HPDE6-E6E7 (cell line): ENCODE results near the gene ARTN.
A peak's percentile ranks its signal among the peaks of the same experiment; 100 is the strongest.

ENCODE experiments used
- DNase-seq: peaks from one replicate; pipeline ENCODE4 v3.0.0; 2011; ENCODE audit warnings: missing footprints; ENCODE audit errors: extremely low spot score

ARTN gene

DNA sequence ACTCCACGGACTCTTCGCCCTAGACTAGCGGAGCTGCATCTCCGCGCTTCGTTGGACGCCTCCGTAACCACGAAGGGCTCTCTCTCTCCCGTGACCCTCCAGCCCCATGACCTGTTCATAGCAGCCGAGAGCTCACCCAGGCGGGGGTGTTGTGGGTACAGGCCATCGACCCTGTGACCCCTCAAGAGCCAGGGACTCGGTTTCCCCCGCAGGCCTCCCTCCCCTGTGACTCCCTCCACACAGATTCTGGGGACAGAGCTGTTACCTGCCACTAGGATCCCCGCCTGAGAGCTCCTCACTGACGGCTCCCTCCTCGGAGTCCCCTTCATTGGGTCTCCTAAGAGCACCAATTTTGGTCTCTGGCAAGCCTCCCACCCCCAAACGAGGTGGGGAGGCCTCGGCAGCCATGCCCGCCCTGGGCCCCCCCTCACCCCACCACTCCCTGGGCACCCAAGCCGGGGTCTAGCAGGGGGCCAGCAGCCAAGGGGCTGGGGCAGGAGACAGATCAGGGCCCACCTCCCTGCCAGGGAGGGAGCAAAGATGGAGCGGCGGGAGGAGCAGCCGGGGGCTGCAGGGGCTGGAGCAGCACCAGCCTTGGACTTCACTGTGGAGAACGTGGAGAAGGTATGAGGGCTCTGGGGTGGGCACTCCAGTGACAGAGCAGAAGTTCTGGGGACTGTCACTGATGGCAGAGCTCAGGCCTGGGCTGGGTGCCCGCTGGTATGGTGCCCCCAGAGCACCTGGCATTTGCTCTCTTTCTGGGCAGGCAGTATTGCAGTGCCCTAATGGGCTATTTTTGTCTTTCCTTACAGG lies 13.7 kb downstream of the ARTN start:
- no peak for DNase-seq

DNA sequence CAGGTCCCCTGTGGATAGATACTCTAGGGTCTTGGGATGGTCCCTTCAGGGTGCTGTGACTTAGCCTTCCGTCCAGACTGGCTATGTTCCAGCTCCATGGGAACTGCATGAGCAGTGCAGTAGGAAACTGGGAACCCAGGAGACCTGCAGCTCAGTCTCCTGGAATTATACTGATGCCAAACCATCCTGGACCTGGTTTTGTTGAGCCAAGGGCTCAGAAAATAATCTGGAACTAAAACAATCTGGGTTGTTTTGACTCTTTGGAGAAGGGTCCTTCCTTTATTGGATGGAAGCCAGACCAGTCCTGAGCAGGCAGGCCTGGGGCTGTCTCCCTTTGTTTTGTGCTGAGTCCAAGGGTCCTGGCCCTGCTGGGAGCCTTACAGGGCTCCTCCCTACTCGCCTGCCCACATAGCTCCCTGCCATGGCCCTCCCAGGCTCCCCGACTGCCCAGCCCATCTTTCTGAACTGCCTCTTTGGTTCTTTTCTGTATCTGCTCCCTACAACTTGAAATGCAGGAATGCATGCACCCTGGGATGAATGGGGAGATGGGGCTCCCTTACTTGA lies 14.4 kb downstream of the ARTN start:
- no peak for DNase-seq

DNA sequence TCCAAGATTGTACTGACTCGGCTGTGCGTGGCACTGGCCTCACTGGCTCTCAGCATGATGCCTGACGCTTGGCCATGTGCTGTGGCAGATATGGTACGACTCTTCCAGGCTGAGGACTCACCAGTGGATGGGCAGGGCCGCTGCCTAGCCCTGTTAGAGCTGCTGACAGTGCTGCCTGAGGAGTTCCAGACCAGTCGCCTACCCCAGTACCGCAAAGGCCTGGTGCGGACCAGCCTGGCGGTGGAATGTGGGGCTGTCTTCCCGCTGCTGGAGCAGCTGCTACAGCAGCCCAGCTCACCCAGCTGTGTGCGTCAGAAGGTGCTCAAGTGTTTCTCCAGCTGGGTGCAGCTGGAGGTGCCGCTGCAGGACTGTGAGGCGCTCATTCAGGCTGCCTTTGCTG lies 16.1 kb downstream of the ARTN start:
- DNase-seq = no peak

DNA sequence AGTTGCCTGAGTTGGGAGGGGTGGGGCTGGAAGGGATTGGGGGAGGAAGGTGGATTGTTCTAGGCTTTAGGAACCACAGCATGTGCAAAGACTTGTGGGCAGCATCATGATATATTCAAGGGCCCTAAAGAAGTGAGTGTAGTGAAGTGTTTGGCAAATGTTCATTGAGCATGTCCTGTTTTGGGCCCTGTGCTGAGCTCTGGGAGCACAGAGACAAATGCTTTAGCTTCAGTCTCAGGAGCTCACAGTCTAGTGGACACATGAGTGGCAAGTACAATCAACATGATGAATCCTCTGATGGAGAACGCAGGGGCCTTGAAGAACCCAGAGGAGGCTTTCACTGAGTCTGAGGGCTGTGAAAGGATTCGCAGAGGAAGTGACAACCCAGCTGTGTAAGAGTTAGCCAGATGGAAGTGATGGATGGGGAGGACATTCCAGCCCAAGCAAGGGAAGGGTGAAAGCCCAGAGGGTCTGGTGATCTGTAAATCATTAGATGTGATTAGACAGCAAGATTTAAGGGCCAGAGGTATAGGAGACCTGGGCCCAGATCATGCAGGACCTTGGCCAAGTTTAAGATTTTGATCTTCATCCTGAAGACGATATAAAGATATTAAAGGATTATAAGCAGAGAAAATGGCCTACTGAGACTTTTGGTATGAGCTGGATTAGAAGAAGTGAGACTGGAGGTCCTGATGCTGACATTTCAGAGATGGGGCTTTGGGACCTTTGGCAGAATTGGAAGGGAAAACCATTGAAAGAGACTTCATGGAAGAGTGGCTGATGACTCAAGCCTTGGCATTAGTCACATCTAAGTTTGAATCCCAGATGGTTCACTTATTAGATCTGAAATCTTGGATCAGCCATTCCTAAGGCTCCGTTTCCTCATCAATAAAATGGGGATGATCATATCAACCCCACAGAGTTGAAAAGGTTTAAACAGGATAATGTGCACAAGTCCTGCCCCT lies 17.7 kb downstream of the ARTN start:
- no peak for DNase-seq

DNA sequence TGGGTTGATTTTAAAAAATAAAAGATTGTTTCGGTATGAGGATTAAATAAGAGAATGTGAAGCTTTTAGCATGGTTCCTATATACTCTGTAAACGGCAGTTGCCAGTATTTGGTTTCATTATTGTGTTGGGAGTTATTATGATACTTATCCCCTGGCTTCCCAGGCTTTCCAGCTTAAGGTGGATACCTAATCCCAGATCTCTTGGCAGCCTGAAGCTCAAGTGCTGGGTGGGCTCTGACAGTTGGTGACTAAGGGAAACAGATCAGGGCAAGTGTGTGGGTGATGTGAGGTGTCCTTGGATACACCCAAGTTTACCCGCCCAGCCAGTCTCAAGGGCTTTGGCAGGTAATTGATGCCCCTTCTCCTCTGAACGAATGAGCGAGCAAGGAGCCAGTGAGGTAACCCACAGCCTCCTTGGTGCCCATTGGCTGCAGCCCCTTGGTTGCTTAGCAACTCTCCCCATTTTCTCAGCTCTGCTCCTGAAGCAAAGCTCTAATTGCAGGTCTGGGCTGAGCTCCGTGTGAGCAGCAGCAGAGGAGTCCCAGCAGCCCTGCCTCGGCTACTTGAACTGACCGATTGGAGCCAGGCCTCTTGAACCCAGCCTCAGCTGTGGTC lies 19.2 kb downstream of the ARTN start:
- no peak for DNase-seq

DNA sequence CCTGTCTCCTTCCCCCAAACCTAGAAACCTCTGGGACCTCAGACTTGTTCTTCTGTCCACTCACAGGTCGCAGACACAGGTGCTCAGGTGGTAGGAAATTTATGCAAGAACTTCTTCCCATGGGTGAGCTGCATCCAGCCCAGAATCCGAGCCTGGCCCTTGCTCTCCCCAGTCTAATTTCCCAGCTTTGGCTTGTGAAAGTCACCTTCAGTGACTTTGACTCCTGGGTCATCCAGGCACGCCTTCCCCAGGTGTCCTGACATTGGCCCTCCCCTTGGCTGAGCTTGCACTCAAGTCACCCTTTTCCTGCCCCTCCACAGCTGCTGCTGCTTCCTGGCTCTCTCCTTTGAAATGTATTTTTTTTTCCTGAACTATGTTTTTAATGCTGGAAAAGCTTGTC lies 19.8 kb downstream of the ARTN start:
- no peak for DNase-seq

DNA sequence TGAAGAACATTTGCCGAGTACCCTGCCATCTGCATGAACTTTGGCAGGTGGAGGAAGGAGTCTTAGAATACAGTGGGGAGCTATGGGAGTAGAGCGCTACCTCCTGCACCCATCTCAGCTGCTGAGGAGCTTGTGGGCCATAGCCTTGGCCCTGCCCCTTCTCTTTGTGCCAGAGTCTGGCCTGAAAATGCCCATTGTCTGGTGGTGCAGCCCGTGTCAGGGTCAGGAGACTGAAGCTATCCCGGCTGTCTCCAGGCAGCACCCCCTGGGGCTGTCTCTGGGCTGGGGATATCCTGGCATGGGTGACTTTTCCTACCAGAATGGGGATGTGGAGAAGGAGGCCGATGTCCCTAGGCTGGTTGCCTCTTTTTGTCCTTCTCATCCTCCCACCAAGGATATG lies 20.4 kb downstream of the ARTN start:
- DNase-seq = no peak

DNA sequence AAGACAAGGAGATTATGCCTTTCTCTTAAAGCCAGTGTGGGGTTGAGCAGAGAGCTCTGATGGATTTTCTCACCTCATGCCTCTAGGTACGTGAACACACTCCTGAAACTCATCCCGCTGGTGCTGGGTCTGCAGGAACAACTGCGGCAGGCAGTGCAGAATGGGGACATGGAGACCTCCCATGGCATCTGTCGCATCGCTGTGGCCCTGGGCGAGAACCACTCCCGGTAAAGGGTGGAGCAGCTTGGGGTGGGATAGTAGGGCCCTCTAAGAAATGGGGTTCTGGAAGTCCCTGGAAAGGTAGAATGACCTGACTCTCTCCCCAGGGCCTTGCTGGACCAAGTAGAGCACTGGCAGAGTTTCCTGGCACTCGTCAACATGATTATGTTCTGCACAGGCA lies 22.6 kb downstream of the ARTN start:
- no peak for DNase-seq

DNA sequence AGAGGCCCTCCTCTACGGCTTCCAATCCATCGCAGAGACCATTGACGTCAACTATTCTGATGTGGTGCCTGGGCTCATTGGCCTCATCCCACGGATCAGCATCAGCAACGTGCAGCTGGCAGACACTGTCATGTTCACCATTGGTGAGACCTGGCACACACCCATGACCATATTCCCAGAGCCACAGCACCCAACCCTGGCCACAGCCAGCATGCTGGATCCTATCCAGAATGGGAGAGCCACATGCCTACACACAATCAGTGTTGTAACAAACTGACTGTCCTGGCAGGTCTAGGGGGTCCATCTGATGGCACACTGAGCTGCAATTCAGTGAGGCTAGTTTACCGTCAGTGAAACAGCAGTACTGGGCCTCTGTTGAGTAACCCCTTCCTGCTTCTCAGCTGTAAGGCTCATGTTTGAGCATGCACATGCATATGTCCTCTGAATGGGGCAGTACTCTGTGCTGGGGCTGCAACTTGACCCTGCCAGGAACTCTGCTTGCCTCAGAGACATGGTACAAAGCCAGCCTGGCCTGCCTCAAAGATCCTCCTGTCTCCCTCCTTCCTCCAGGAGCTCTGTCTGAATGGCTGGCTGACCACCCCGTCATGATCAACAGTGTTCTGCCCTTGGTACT lies 23.9 kb downstream of the ARTN start:
- DNase-seq = no peak

DNA sequence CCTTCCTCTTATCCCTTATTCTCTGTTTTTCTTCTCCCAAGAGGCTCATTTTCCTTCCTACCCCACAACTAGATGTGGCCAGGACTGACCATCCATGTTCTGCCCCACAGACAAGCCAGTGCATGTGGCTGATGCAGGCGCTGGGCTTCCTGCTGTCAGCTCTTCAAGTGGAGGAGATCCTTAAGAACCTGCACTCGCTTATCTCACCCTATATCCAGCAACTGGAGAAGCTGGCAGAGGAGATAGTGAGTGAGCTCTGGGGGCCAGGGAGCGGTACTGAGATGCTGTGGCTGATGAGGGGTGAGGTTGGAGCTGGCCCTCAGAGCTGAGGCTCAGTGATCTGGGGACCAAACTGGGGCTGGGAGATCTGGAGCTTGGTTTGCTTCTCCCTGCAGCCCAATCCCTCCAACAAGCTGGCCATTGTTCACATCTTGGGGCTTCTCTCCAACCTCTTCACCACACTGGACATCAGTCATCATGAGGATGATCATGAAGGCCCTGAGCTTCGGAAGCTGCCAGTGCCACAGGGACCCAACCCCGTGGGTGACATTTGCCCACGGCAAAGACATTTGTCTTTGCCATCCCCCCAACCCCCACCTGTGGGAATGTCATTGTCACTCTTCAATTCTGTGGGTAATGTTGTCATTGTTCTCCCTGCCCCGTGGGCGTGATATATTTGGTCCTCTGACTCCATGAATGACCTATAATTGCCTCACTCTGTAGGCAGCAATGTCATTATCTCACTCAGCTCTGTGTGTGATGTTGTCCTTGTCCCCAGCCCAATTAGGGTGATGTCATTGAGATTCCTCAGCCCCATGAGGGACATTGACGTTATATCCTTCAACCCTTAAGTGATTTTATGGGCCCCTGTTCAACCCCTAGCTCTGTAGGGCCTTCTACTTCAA lies 25.0 kb downstream of the ARTN start:
- DNase-seq = no peak

DNA sequence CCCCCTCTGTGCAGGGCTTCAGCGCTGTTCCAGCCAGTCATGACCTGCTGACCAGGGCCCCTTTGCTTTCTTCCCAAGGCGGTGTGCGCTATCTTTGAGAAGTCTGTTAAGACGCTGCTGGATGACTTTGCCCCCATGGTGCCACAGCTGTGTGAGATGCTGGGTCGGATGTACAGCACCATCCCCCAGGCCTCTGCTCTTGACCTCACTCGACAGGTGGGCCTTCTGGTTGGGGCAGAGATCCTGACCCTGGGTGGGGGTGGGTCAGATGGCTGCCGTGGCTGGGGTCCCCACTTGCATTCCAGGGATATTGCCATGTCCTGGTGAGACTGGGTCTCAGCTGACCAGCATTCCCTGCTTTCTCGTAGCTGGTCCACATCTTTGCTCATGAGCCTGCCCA lies 27.2 kb downstream of the ARTN start:
- DNase-seq = no peak

DNA sequence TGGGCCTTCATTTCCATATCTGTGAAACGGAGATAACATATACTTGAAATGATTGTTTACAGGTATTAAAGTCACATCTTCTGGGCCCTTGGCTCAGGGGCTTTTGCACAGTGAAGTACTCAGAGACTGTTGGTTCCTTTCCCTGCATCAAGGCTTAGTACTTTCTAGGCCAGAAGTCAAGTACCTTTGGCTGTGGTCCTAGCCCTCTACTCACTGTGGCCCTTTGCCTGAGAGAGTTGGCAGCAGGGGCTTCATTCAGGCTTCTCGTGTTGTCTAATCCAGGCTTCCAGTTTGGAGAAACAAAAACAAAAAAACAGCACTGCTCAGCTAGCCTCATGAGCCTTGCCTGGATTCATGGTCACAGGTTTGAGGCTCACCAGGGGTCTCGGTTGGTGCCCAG lies 28.1 kb downstream of the ARTN start:
- no peak for DNase-seq

DNA sequence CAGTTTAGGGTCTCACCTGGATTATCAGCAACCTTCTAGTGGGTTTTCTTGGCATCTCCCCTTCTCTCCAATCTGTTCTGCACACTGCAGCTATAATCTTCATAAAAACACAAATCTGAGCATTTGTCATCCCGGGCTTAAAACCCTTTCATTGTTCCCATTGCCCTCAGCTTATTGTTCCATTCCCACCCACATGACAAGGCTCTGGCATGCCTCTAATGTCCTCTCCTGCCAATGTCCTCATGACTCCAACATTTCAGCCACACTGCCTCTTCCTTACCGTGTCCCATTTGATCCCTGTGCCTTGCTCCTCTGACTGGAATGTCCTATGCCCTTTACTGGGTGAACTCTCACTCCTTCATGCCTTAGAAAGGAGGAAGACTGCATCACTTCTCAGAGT lies 28.7 kb downstream of the ARTN start:
- DNase-seq = no peak

DNA sequence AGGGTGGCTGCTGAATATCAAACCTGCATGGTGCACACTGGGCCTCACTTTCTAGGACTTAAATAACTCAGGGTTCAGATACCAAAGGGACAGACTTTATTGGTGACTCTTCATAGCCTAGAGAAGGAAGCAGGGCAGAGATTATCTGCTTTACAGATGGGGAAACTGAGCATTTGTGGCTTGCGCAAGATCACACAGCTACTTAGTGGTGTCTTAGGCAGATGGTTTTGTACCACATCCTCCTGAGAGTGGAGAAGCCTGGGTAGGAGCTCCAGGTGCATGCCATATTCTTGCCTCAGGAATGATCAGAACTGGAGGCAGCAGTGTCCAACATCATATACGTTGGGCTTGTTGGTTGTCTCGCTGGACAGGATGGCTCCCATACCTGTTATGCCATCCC lies 29.4 kb downstream of the ARTN start:
- no peak for DNase-seq

DNA sequence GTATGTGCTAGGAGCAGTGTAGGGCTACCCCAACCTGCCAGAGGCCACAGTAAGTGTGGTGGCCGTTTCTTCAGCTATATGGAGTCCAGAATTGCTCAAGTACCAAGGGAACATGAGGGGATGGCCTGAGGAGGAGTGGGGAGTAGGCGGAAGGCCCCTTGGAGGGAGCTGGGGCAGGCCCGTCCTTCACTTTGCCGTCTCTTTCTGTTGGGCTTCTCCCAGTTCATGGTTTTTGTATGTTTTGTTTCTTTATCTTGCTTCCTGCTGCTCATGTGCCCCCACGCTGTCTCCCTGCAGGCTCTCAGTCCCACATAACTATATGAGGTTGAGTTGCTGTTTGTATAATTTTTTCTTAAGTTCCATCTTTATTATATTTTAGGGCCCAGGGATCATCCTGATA lies 30.3 kb downstream of the ARTN start:
- no peak for DNase-seq

DNA sequence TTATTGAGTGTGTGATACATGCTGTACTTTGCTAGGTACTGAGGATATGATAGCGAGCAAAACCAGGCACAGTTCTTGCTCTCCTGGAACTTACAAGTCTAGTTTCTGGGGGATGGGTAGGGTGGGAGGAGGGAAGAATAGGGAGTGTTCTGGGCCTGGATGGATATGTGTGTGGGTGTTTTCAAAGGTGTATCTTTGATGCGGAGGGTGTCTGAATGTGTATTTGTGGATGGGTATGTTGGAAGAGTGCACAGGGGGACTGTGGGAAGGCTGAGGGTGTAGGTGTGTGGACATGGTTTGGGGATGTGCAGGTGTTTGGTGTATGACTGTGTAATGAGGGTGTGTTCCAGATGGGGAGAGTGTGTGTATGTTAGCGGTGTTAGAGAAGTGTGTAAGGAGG lies 31.7 kb downstream of the ARTN start:
- DNase-seq = no peak

DNA sequence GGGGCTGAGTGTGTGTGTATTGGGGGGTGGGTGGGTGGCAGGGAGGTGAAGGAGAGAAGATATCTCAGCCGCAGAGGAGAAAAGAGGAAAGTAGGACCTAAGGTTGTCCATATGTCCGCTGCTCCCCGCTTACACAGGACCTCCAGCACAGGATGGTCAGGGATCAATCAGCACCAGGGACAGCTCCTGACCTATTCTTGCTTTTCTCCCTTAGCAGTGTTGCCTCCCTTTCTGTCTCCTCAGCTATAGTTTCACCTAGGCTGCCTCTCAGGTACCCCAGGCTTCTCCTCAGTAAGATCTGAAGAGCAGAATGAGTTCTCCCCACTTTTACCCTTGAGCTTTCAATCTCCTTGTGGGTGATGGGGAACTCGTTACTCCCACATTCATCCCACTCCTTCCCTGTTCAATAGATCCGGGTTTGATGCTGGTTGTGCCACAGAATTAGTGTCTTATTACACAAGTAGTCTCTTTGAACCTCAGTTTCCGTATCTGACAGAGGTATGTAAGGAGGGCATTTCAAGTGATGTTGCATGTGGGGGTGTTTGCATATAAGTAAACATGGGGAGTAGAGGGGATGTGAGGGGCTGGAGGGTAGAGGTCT lies 34.8 kb downstream of the ARTN start:
- DNase-seq = no peak

DNA sequence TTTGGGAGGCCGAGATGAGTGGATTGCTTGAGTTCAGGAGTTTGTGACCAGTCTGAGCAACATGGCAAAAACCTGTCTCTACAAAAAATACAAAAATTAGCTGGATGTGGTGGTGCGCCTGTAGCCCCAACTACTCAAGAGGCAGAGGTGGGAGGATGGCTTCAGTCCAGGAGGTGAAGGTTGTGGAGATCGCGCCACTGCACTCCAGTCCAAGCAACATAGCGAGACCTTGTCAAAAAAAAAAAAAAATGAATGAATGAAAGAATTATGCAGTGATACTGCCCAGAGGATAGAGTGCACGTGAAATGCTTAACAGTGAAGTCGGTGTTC lies 35.8 kb downstream of the ARTN start:
- DNase-seq = no peak

DNA sequence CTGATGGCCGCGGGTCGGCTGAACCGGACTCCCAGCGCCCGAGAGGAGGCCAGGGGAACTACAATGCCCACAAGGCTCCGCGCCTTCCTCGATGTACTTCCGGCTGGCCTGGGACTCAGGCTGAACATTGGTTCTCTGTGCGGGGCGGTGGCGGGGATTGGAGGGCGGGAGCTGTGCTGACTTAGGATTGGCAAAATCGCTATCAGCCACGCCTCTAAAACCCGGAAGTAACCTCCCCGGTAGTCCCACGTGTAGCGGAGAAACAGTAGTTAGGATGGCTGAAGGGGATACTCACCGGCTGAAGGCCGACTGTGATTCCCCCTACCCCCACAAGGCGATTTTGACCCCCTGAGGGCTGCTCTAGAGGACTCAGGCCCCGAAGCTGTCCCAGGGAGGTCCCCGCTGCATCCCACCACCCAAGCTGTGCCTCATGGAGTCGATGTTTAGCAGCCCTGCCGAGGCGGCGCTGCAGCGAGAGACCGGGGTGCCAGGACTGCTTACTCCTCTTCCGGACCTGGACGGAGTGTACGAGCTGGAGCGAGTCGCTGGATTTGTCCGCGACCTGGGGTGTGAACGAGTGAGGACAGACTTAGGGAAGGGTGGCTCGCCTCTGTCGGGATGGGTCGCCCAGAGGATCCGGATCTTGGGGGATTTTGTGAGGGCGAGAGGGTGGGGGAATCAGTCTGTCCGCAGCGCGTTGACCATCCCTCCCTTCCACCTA lies 36.3 kb downstream of the ARTN start, which contains the start of gene DPH2:
Gene DPH2, plus strand, starts transcription at position 265 of the 721 bp plus-strand sequence. Its CDS starts 166 bp downstream, at position 431.
- peak; percentile 98 for DNase-seq

DNA sequence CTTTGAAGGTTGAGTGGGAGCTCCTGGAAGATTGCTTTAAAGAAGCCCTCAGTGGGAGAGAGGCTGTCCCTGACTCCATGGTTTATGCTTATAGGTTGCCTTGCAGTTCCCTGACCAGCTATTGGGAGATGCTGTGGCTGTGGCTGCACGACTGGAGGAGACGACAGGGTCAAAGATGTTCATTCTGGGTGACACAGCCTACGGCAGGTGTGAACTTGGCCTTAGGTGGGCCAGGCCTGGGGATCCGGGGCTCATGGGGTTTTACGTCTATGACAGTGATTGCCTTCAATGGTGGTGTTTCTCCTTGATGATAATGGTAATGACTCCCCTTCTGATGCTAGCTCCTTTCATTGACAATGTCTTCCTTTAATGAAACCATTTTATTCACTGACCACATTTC lies 36.9 kb downstream of the ARTN start:
- DNase-seq = no peak
